ENCODE measurements around the gene KLHL36. TPM values are rescaled to one million over a fixed set of nuclear protein-coding genes. Genes with fewer than 3 reads are reported as not detected.
A peak's percentile ranks its signal among the peaks of the same experiment; 100 is the strongest.
"Not testable (repeated sequence)": the region's sequence is repeated elsewhere in the genome, so short reads cannot be mapped to it uniquely, and the experiment has no call there.

The KLHL36 gene
- total RNA-seq, 2 experiments from 2014 or later: 41.0 to 44.0 TPM

GRCh38 chr16:84618581-84619460, 29.5 kb upstream of the KLHL36 start:
- ChIA-PET CTCF (interaction anchor here (0.9 to 4.6 kb wide), 3 partner anchors 108 to 111 kb away, joined by 4 to 145 read pairs (median 4); no protein-coding TSS in a partner anchor), POLR2A (interaction anchor here (0.9 to 9.5 kb wide), 4 partner anchors 10 to 105 kb away, joined by 3 to 94 read pairs (median 3); no protein-coding TSS in a partner anchor)
- peaks cover 27% of the 10 kb centered on the region for H3K4me1 Mint-ChIP-seq (ENCODE audit: low read depth)

GRCh38 chr16:84620913-84621312, 27.4 kb upstream of the KLHL36 start:
- DNase-seq; H3K4me1 Mint-ChIP-seq (ENCODE audit: low read depth); H3K4me3 Mint-ChIP-seq; ATAC-seq; H3K9me3 Mint-ChIP-seq; H3K27ac Mint-ChIP-seq; H3K27me3 Mint-ChIP-seq: not testable (repeated sequence)
- ChIA-PET POLR2A (interaction anchor here (1.0 to 1.2 kb wide), 2 partner anchors 21 to 36 kb away, joined by 3 read pairs; no protein-coding TSS in a partner anchor), CTCF (interaction anchor here (0.6 to 4.6 kb wide), 17 partner anchors 9 to 350 kb away, joined by 3 to 145 read pairs (median 10); partner anchors contain the start of gene KLHL36)
- H3K36me3 Mint-ChIP-seq (ENCODE audit: low read depth): peaks cover 14% of the 10 kb centered on the region
- intact Hi-C loops (cut with micrococcal nuclease): loop anchor here (10.0 kb wide), 2 partner anchors 104 to 354 kb away; no protein-coding TSS in a partner anchor

More at GRCh38 chr16:84618581-84619460, 29.5 kb upstream of the KLHL36 start:
- TF ChIP-seq CTCF (IDR thresholded peaks at IDR 0.05): no peak
- Mint-ChIP-seq H3K4me3 (peak overlapping the region; percentile 16), H3K27ac (no peak overlapping the region), H3K27me3 (no peaks in the 10 kb centered on the region), H3K9me3 (no peaks in the 10 kb centered on the region), H3K36me3 (ENCODE audit: low read depth) (peaks cover 35% of the 10 kb centered on the region)
- DNase-seq: no peak
- intact Hi-C loops (cut with micrococcal nuclease): loop anchor here (5.0 kb wide), 1 partner anchor 67 kb away; no protein-coding TSS in a partner anchor
- ATAC-seq: no peak

GRCh38 chr16:84625556-84625955, 22.8 kb upstream of the KLHL36 start:
- ATAC-seq (no peak), DNase-seq (no peak)
- Mint-ChIP-seq H3K27me3 (peaks cover 2% of the 10 kb centered on the region), H3K4me1 (ENCODE audit: low read depth) (peaks cover 7% of the 10 kb centered on the region), H3K27ac (no peak overlapping the region), H3K9me3 (no peaks in the 10 kb centered on the region), H3K36me3 (ENCODE audit: low read depth) (no peaks in the 10 kb centered on the region), H3K4me3 (no peak overlapping the region)
- ChIA-PET CTCF (interaction anchor here (1.4 kb wide), 1 partner anchor 115 kb away, joined by 3 read pairs; no protein-coding TSS in a partner anchor), POLR2A (no interaction called here)
- intact Hi-C loops (cut with micrococcal nuclease): loop anchor here (10.0 kb wide), 2 partner anchors 99 to 349 kb away; no protein-coding TSS in a partner anchor
- no peak for TF ChIP-seq CTCF (IDR thresholded peaks at IDR 0.05)

GRCh38 chr16:84628226-84628731, 20.0 kb upstream of the KLHL36 start:
- ChIA-PET CTCF (interaction anchor here (2.8 kb wide), 1 partner anchor 98 kb away, joined by 11 read pairs; no protein-coding TSS in a partner anchor), POLR2A (no interaction called here)
- no peaks in the 10 kb centered on the region for H3K9me3 Mint-ChIP-seq
- ATAC-seq: no peak
- no peaks in the 10 kb centered on the region for H3K36me3 Mint-ChIP-seq (ENCODE audit: low read depth)
- no peak for DNase-seq
- TF ChIP-seq CTCF (IDR thresholded peaks at IDR 0.05): no peak
- H3K27ac Mint-ChIP-seq: no peak overlapping the region
- intact Hi-C loops (cut with micrococcal nuclease): loop anchor here (10.0 kb wide), 2 partner anchors 97 to 347 kb away; no protein-coding TSS in a partner anchor
- H3K4me1 Mint-ChIP-seq (ENCODE audit: low read depth): peaks cover 24% of the 10 kb centered on the region
- no peak overlapping the region for H3K4me3 Mint-ChIP-seq
- peaks cover 2% of the 10 kb centered on the region for H3K27me3 Mint-ChIP-seq

GRCh38 chr16:84629580-84629979, 18.7 kb upstream of the KLHL36 start:
- CTCF ChIA-PET: interaction anchor here (0.6 to 2.8 kb wide), 5 partner anchors 8 to 97 kb away, joined by 3 to 11 read pairs (median 3); no protein-coding TSS in a partner anchor
- H3K27ac Mint-ChIP-seq: no peak overlapping the region
- no peak for TF ChIP-seq CTCF (IDR thresholded peaks at IDR 0.05)
- H3K36me3 Mint-ChIP-seq (ENCODE audit: low read depth): no peaks in the 10 kb centered on the region
- intact Hi-C loops (cut with micrococcal nuclease): loop anchor here (10.0 kb wide), 2 partner anchors 95 to 345 kb away; no protein-coding TSS in a partner anchor
- ATAC-seq (peak; percentile 60), DNase-seq (no peak)
- no peaks in the 10 kb centered on the region for H3K9me3 Mint-ChIP-seq
- peaks cover 2% of the 10 kb centered on the region for H3K27me3 Mint-ChIP-seq
- no peak overlapping the region for H3K4me3 Mint-ChIP-seq
- H3K4me1 Mint-ChIP-seq (ENCODE audit: low read depth): peaks cover 24% of the 10 kb centered on the region
- POLR2A ChIA-PET: interaction anchor here (1.3 kb wide), 1 partner anchor 12 kb away, joined by 3 read pairs; the partner anchor contains the start of gene COTL1
